Activated CD8-positive, alpha-beta memory T cell treated with anti-CD3 and anti-CD28 coated beads, Interleukin-2, amount 50 U/mL, for 4 hours (primary cell): ENCODE results near the gene TSPO.

Experiments
- DNase-seq: peaks from one replicate; pipeline ENCODE4 v3.0.0-alpha.2; 2020

TSPO gene

GRCh38 chr22:43159484-43160178 lies 8.3 kb downstream of the TSPO start:
- no peak for DNase-seq

DNA sequence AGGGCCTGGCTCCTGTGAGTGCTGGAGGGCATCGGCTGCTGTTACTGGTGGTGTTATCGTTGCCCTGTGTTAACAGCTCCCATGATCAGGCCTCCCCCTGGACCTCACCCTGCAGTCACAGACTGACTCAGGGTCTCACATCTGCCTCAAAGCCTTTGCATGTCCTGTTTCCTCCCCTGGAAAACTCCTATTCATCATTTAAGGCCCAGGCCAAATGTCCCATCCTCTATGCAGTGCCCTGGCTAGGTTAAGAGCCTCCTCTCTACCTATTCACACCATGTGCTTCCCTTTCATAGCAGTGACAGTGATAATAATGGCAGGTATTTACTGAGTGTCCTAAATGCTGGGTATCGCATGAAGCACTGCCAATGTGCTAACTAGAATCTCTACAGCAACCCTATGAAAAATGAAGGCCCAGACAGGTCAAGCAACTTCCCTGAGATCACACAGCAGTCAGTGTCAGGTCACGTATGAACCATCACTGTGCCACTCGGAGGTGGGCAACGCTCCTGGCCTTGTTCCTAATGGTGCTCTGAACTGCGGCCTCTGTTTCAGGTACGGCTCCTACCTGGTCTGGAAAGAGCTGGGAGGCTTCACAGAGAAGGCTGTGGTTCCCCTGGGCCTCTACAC lies 9.3 kb downstream of the TSPO start:
- DNase-seq, result no peak

DNA sequence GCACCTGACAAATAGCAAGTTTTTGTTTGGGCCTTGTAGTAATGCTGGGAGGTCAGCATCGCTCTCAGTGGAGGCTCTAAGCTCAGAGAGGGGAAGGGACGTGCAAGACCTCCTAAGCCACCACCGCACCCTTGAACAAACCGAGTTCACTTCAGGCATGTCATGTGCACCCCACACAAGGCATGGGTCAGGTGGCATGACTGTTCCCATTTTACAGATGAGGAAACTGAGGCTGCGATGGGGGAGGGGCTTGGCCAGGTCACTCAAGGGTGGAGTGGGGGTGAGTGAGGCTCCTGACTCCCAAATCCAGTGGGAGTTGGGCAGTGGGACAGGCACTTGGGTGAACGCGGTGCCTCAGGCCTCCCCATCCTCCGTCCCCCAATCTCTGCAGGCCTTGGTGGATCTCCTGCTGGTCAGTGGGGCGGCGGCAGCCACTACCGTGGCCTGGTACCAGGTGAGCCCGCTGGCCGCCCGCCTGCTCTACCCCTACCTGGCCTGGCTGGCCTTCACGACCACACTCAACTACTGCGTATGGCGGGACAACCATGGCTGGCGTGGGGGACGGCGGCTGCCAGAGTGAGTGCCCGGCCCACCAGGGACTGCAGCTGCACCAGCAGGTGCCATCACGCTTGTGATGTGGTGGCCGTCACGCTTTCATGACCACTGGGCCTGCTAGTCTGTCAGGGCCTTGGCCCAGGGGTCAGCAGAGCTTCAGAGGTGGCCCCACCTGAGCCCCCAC lies 11.2 kb downstream of the TSPO start:
- DNase-seq, result no peak

- DNase-seq, result no peak
Observed at GRCh38 chr22:43163241-43163795, 12.0 kb downstream of the TSPO start.

DNA sequence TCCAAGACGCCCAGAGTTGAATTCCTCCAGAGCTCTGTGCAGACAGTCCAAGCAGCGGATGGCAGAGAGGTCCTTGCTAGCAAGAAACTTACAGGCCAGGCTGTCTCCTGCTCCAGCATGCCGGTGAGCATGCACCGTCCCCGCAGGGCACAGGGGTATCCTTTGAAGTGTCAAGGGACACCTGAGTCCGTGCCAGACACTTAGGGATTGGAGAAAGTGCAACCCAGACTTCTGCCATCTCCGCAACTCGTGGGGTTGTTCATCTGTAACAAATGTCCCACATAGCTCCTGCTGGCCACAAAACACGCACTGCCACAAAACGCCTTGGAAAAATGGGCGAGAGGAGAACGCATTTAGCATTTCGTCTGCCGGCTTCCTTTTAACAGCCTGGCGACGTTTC lies 13.3 kb downstream of the TSPO start:
- DNase-seq, result no peak

- no peak for DNase-seq
Observed at GRCh38 chr22:43166132-43166930, 15.0 kb downstream of the TSPO start.

- DNase-seq, result no peak
Observed at GRCh38 chr22:43167001-43167589, 15.7 kb downstream of the TSPO start.

GRCh38 chr22:43168471-43169309 lies 17.3 kb downstream of the TSPO start:
- no peak for DNase-seq

DNA sequence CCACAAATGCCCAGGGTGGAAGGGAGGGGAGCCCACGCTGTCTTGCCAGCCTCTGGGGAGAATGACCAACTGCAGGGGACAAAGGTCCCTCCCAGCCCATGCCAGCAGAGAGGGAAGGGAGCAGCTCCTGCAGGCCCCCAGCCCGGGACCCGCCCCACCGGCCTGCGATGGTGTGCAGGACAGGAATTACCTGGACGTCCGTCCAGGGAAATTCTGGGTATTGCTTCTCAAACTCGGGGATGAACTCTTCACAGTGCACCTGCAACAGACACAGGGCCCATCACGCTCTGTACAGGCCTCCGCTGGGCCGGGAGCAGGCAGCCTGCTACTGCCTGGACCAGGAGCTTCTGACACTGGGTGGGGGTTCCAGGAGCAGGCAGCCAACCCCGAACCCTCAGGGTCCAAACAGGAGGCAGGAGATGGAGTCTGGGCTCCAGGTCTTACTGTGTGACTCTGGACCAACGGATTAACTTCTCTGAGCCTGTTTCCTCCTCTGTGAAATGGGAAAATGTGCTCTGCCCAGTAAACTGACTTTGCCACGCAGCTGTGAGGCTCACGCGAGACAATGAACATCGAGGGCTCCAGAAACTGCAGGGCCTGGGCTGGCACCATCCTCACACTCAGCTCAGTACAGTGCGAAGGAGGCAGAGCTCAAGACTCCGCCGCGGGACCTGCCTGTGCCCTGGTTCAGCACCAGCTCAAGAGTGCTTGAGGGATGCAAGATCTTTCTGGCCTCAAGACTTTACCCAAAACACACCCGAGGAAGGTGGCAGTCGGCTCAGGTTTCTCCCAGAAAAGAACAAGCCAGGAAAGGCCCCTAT lies 18.2 kb downstream of the TSPO start:
- no peak for DNase-seq

GRCh38 chr22:43170131-43170480 lies 18.7 kb downstream of the TSPO start:
- no peak for DNase-seq

DNA sequence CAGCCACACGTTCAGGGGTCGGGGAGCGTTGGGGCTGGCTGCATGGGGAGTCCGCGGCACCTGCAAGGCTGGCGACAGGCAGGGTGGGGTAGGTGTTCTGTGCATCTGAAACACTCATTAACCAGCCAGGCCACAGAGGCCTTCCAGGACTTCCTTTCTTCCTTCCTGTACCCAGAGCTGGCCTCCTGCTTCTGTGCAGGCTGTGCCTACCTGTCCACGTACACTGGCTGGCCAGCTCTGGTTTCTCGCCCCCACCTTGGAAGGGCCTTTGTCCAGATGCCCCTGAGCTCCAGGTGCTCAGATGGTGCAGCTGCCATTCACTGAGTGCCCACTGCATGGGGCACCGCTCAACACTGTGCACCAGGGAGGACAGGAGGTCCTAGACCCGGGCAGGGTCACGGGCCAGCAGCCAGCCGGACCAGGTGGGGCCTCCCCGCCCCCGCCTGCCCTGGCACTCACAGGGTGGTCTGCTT lies 19.7 kb downstream of the TSPO start:
- DNase-seq, result no peak

- DNase-seq, result no peak
Observed at GRCh38 chr22:43171607-43172006, 20.2 kb downstream of the TSPO start.

GRCh38 chr22:43172191-43172590 lies 20.8 kb downstream of the TSPO start:
- peak; percentile 6 for DNase-seq

DNA sequence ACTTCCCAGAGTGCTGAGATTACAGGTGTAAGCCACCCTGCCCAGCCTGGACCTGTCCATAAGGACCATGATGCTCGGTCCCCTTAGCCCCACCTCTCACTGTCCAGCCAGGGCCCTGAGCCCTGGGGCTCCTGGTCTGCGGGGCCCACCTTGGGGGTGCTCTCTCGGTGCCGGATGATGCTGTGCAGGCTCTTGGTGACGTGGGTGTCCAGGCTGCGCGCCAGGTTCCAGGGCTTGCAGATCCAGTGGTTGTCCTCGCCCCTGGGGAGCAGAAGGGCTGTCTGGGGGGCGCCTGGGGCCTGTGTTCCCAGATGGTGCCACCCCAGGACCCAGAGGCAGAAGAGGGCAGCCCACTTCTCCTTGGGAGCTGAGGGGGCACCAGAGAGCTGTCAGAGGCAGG lies 22.2 kb downstream of the TSPO start:
- peak; percentile 10 for DNase-seq

DNA sequence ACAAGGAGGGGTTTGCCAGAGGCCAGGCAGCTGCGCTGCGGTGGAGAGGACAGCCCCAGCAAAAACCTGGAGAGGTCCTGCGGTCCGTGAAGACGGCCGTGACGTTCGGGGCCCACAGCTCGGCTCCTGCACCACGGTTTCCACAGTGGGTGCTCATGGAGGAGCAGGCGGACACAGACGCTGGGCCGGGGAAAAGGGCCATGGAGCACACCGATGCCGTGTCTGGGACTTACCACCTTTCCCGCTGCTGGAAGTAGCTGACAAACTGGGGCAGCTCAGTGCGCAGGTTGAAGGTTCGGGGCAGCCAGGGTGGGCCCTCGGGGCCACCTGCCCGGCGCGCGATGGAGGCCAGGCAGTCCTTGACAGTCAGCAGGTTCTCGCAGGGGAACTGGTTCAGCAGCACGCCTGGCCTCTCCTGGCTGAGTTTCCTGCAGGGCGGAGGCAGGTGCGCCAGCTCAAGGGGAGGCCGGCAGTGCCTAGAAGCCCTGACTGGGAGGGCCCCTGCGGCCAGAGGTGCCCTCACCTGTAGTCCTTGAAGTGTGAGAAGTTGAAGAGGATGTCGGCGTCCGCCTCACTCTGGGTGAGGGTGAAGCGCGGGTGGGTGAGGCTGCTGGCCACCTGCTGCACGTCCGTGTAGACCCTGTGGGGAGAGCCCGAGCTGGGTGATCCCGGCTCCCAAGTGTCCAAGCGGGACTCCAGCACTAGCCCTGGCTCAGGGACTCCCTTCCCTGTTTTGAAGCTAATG lies 22.8 kb downstream of the TSPO start:
- DNase-seq, result no peak

- no peak for DNase-seq
Observed at GRCh38 chr22:43174941-43175531, 23.7 kb downstream of the TSPO start.

DNA sequence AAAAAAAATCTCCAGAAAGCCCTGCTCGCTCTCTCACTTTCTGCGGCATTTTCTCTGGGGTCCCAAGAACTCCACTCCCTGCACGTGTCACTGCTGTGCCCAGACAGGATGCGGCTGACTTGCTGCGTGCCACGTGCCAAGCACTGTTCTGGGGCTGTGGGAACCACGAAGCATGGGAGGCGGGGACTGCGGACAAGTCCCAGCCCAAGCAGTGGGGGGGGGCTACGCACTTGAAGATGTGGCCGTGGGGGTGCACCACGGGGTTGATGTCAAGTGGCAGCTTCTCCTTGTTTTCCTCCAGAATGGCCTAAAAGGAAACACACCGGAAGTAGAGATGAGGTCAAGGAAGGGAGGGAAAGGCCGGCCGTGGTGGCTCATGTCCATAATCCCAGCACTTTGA lies 24.7 kb downstream of the TSPO start:
- DNase-seq, result no peak

- no peak for DNase-seq
Observed at GRCh38 chr22:43177479-43177878, 26.1 kb downstream of the TSPO start.

DNA sequence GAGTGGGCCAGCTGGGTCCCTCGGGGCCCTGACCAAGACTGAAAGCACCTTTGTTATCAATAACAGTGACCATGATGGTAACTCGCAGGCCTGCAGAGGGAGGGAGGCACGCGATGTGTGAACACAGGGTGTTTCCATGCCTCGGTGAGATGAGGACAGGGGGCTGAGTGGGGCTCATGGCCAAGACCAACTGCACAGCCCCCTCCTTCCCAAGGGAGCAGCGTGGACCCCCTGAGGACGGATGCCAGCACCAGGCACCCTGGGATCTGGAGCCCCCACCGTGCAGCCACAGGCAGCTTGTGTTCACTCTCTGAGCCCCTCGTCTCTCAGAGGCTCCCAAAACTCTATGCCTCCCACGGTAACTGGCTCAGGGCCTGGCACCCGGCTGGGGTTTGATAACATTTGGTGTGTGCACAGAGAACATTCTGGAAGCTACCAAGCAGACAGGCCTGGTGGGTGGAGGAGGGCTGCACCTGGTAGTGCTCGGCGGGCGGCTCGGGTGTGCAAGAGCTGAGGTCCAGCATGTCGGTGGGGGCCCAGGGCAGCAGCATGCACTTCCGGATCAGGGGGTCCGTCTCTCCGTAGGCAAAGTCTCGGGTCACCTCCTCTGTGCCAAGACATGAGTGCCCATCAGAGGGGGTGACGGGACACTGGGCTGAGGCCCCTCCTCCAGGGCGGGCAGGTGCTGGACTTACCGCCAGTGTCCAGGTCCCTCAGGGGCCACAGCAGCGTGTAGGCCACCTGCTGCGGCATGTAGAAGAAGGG lies 28.0 kb downstream of the TSPO start:
- DNase-seq, result no peak
